AG10803 (cell line): ENCODE data around the gene TM7SF2.

ENCODE experiments used
- DNase-seq: peaks from one replicate; pipeline ENCODE4 v3.0.0; 2010; ENCODE audit warnings: low read depth
- H3K4me3 ChIP-seq: 2 replicates; pipeline ENCODE4 v1.5.1; 2011; ENCODE audit warnings: mild to moderate bottlenecking, low read length, control low read depth
- CTCF ChIP-seq: conservative IDR thresholded peaks from 2 replicates; pipeline ENCODE4 v1.5.1; 2011; ENCODE audit warnings: mild to moderate bottlenecking, low read length, control low read depth, inconsistent platforms

Gene TM7SF2

DNA sequence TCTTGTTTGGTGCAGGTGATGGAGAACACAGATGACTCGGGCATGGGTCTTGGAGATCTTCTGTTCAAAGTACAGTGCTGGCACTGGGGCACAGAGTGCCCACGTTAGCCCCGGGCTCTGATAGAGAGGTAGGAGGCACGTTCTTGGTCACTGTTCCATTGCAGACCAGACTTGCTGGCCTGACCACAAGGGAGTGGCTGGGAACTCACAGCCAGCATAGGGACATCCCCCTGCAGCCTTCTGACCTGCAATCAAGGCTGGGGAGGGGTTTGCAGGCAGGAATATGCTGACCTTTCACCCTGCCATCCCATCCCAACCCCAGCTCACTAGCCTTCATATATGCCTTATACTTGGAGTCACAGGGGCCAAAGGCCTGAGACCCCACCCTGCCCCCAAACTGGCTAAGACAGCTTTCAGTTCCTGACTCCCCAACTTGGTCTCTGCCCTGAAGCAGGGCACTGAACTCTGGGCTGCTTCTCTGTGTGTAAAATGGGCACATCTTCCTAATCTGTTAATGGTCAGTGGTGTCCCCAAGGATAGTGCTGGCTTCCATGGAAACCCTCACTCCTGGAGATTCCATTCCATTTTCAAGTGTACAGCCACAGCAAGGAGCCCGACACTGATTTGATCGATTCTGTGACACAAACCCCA lies 15.1 kb downstream of the TM7SF2 start:
- no peak overlapping the region for H3K4me3 ChIP-seq
- no peak for TF ChIP-seq CTCF
- no peak for DNase-seq

DNA sequence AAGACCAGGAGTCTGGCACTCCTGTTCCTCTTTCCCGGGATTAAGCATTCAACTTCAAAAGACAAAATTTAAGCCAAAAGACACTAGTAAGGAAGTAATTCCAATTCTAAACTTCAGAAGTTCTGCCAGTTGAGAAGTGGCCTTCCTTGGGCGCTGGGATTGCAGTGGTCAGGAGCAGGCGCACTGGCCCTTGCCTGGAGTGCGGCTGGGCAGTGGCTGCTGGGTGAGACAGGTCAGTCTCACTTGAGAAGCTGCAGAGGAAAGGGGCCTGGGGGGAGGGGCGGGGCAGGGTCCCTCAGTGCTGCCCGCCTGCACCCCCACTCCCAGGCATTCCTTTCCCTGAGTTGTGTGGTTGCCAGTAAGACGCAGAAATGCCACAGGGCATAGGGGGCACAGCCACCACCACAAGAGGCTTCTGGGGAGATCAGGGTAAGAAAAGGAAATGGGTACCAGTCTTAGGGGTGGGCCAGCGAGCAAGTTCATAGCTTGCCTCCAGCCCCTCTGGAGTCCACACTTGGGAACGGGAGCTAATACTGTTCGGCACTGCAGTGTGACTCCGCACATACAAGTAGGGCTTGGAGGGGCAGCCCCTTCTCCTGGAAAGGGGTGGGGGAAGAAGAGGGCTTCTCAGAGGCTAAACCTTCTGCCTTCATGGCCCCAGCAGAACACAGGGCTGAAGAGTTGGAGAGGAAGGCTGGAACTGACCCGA lies 16.0 kb downstream of the TM7SF2 start:
- H3K4me3 ChIP-seq, result no peak overlapping the region
- no peak for DNase-seq
- TF ChIP-seq CTCF, result no peak

DNA sequence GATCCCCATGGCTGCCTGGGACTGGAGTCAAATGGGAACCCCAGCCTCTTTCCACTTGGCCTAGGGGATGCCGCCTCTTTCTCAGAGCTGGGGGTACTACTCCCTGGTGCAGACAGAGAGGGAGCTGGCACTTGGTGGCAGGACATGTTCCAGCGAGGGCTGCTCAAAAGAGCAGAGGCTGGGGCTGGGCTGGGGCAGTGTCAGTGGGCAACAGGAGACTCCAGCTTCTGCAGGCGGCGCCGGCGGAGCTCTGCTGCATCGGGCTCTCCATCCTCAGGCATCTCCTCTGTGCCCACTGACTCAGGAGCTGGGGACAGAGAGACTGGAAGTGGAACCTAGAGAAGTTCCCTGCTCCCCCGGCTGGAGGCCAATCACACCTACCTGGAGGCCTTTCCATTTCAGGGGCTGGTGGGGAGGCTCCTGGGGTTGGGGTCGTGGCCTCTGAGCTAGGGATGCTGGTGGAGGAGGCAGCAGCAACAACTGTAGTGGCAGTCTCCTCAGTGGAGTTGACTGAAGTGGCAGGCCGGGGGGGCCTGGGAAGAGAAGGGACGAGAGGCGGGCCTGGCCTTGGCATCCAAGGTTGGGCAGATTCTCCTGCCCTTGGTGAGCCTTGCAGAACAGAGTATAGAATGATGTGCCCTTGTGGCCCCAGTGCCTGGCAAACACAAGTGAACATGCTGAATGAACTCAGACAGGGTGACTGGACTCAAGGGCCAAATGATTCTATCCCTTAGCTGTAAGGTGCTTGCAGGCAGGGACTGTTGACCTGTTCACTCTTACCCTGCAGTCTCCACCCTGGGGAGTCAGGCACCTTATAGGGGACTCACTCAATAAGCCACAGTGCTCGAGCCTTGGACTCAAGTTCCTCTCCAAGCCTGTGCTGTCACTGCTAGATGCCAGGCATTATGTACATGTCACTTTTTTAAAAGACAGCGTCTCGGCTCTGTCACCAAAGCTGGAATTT lies 16.8 kb downstream of the TM7SF2 start:
- H3K4me3 ChIP-seq, result no peak overlapping the region
- DNase-seq, result no peak
- no peak for TF ChIP-seq CTCF

- no peak for DNase-seq
- TF ChIP-seq CTCF, result no peak
Observed at GRCh38 chr11:65129649-65130441, 18.2 kb downstream of the TM7SF2 start.

DNA sequence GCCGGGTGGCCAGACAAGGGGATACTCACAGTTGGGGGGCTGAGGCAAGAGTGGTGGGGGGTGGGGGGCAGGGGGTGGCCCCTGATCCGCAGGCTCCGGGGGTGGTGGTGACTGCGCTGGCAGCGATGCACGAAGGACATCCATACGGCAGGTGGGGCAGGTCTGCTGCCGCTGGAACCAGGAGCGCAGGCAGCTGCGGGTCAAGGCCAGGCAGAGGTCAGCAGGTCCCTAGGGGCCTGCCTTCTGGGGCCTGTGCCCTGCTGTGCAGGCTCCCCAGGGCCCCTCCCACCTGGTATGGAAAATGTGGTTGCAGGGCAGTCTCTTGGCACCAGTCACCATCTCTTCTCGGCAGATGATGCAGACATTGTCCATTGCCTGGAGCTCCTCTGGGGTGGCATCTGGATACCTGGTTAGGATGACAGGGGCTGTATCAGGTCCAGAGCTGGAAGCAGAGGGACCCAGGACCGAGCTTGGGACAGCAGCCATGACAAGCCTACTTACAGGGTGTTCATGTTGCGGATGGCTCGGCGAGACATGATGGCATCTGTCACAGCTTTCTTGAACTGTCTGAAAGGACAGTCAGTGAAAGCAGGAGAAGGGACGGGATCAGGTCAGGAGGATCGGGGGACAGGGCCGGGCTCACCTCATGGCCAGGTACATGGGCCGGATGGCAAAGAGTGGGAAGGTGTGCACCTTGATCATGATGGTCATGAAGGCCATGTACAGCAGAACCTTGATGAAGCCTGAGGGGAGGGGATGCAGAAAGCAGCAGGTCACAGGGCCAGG lies 19.2 kb downstream of the TM7SF2 start:
- TF ChIP-seq CTCF, result no peak
- DNase-seq, result no peak
- no peak overlapping the region for H3K4me3 ChIP-seq

More at GRCh38 chr11:65129649-65130441, 18.2 kb downstream of the TM7SF2 start:
- H3K4me3 ChIP-seq, result no peak overlapping the region

DNA sequence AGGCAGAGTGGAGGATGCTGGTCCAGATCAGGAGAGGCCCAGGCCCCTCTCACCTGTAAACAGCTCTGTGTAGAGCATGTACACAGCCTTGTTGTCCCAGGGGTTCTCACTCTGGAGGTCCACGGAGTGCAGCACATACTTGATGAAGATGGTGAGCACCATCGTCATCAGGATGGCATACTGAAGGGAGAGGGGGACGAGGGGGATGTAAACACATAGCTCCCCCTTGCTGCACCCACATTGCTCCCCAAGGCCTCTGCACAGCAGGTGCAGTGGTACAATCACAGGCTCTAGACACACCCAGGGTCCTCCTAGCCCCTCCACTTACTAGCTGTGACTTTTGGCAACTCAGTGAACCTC lies 19.7 kb downstream of the TM7SF2 start:
- DNase-seq, result no peak
- no peak overlapping the region for H3K4me3 ChIP-seq
- no peak for TF ChIP-seq CTCF
